ENCODE results near the gene JOSD2.

Gene JOSD2

DNA sequence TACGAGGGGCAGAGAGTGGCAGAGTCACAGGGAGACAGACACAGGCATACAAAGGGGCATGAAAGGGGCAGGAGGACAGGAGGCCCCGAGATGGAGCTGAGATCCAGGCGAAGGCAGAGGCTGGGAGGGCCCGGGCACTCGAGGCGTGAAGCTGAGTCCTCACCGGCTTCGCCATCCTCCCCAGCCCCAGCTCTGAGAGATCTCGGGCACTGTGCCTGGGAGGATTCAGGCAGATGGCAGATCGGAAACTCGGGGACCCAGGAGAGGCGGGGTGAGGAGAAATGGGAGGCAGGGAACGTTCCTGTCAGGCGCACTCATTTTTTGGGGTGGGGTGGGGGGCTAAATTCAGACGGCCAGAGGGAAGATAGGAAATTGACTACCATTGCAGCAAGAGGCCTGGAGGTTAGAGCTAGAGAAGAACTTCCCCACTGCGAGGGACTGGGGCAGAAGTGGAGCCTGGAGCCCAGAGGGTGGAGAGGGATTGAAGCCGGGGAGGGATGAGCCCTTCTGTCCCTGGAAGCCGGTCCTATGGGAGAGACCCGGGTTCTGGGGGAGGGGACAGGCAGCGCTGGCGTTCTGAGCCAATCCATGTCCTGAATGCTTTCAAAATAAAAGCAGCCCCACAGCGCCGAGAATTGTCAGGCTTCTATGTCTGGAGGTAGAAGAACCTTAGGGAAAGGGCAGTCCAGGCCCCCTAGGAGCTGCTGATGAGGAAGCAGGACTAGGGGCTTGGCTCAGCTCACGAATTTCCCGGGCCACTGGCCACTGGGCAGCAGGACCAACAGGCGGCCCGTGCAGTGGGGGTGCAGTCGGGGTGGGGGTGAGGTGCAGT lies 44.7 kb upstream of the JOSD2 start:
- no peaks in the 10 kb centered on the region for H4K20me1 ChIP-seq (ENCODE audit: insufficient read depth, low read length)
- no peak overlapping the region for H3K9ac ChIP-seq (ENCODE audit: low read length)
- no peak overlapping the region for H3K27ac ChIP-seq (ENCODE audit: low read length)
- H3K9me3 ChIP-seq (replicated peaks; ENCODE audit: insufficient read depth, low read length): no peaks in the 10 kb centered on the region
- H3K27me3 ChIP-seq (replicated peaks; ENCODE audit: insufficient read depth, low read length): peaks cover 91% of the 10 kb centered on the region
- H2AFZ ChIP-seq (ENCODE audit: low read length): no peak overlapping the region
- no peaks in the 10 kb centered on the region for H3F3A ChIP-seq (ENCODE audit: insufficient read depth, low read length)
- peak overlapping the region; percentile 98; the same call in 1 of the 2 replicates for H3K4me2 ChIP-seq (ENCODE audit: low read depth, low read length)
- no peaks in the 10 kb centered on the region for H3K9me2 ChIP-seq (replicated peaks; ENCODE audit: insufficient read depth, low read length)
- no peak overlapping the region; the same call in 1 of the 2 replicates for H3K4me3 ChIP-seq (ENCODE audit: low read length)
- no peaks in the 10 kb centered on the region for H3K79me2 ChIP-seq (ENCODE audit: low read length)
- DNase-seq: no peak
- no peaks in the 10 kb centered on the region for H3K36me3 ChIP-seq (replicated peaks; ENCODE audit: insufficient read depth, low read length)
- no peak for TF ChIP-seq EZH2 (optimal IDR thresholded peaks at IDR 0.05; ENCODE audit: low read depth, low read length)
- TF ChIP-seq, protein P1, sequence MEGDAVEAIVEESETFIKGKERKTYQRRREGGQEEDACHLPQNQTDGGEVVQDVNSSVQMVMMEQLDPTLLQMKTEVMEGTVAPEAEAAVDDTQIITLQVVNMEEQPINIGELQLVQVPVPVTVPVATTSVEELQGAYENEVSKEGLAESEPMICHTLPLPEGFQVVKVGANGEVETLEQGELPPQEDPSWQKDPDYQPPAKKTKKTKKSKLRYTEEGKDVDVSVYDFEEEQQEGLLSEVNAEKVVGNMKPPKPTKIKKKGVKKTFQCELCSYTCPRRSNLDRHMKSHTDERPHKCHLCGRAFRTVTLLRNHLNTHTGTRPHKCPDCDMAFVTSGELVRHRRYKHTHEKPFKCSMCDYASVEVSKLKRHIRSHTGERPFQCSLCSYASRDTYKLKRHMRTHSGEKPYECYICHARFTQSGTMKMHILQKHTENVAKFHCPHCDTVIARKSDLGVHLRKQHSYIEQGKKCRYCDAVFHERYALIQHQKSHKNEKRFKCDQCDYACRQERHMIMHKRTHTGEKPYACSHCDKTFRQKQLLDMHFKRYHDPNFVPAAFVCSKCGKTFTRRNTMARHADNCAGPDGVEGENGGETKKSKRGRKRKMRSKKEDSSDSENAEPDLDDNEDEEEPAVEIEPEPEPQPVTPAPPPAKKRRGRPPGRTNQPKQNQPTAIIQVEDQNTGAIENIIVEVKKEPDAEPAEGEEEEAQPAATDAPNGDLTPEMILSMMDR (IDR thresholded peaks at IDR 0.05; ENCODE audit: low read length): no peak
- H3K4me1 ChIP-seq (ENCODE audit: low read length): no peaks in the 10 kb centered on the region

DNA sequence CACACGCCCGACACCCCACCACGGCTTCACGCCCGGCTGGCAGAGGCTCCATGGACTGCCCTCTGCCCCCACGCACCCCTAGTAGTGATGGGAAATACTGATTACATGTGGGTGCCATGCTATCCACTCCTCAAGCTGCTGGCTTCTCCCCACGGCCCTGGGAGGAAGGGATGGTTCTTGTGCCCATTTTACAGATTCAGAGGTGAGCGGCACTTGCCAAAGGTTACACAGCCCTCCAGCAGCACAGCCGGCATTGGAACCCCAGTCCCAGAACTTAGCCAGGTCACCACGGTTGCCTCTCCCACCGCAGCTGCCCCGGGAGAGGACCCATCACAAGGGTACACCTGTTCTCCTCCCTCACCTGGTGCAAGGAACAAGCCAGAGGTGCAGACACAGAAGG lies 44.0 kb upstream of the JOSD2 start:
- DNase-seq: no peak
- Histone ChIP-seq H3K36me3 (replicated peaks; ENCODE audit: insufficient read depth, low read length) (no peaks in the 10 kb centered on the region), H4K20me1 (ENCODE audit: insufficient read depth, low read length) (no peaks in the 10 kb centered on the region), H3K4me2 (ENCODE audit: low read depth, low read length) (no peak overlapping the region), H3K79me2 (ENCODE audit: low read length) (no peaks in the 10 kb centered on the region), H3K27me3 (replicated peaks; ENCODE audit: insufficient read depth, low read length) (peaks cover 91% of the 10 kb centered on the region), H3K4me1 (ENCODE audit: low read length) (no peaks in the 10 kb centered on the region), H3K9me3 (replicated peaks; ENCODE audit: insufficient read depth, low read length) (no peaks in the 10 kb centered on the region), H3K27ac (ENCODE audit: low read length) (no peak overlapping the region), H3K9me2 (replicated peaks; ENCODE audit: insufficient read depth, low read length) (no peaks in the 10 kb centered on the region), H3F3A (ENCODE audit: insufficient read depth, low read length) (no peaks in the 10 kb centered on the region), H3K9ac (ENCODE audit: low read length) (no peak overlapping the region), H2AFZ (ENCODE audit: low read length) (no peak overlapping the region), H3K4me3 (ENCODE audit: low read length) (no peak overlapping the region)
- TF ChIP-seq, protein P1 (IDR thresholded peaks at IDR 0.05; ENCODE audit: low read length): no peak
- no peak for TF ChIP-seq EZH2phosphoT487 (IDR thresholded peaks at IDR 0.05; ENCODE audit: low read length)
- TF ChIP-seq EZH2 (optimal IDR thresholded peaks at IDR 0.05; ENCODE audit: low read depth, low read length): no peak

DNA sequence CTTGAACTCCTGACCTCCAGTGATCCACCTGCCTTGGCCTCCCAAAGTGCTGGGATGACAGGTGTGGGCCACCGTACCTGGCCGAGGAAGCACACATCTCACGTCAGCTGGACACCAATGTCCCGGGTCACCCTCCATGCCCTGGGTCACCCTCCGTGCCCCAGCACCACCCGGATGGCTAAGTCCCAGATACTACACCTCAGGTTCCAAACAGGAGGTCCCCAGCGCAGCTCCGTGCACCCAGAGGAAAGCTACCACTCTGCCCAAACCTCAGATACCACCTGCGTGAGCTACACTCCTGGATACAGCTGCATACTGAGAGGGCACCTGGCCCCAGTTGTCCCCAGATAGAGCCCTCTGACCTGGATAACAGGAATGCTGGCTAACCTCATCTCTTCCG lies 43.2 kb upstream of the JOSD2 start:
- DNase-seq: no peak
- no peaks in the 10 kb centered on the region for H3K4me1 ChIP-seq (ENCODE audit: low read length)
- H3F3A ChIP-seq (ENCODE audit: insufficient read depth, low read length): no peaks in the 10 kb centered on the region
- H3K9me3 ChIP-seq (replicated peaks; ENCODE audit: insufficient read depth, low read length): no peaks in the 10 kb centered on the region
- H3K79me2 ChIP-seq (ENCODE audit: low read length): no peaks in the 10 kb centered on the region
- H3K4me3 ChIP-seq (ENCODE audit: low read length): no peak overlapping the region
- H3K36me3 ChIP-seq (replicated peaks; ENCODE audit: insufficient read depth, low read length): no peaks in the 10 kb centered on the region
- no peak overlapping the region for H2AFZ ChIP-seq (ENCODE audit: low read length)
- H3K9me2 ChIP-seq (replicated peaks; ENCODE audit: insufficient read depth, low read length): no peaks in the 10 kb centered on the region
- no peak overlapping the region for H3K9ac ChIP-seq (ENCODE audit: low read length)
- no peak overlapping the region for H3K27ac ChIP-seq (ENCODE audit: low read length)
- no peak for TF ChIP-seq EZH2 (optimal IDR thresholded peaks at IDR 0.05; ENCODE audit: low read depth, low read length)
- no peak for TF ChIP-seq EZH2phosphoT487 (IDR thresholded peaks at IDR 0.05; ENCODE audit: low read length)
- TF ChIP-seq, protein P1 (IDR thresholded peaks at IDR 0.05; ENCODE audit: low read length): no peak
- peaks cover 91% of the 10 kb centered on the region for H3K27me3 ChIP-seq (replicated peaks; ENCODE audit: insufficient read depth, low read length)
- no peak overlapping the region for H3K4me2 ChIP-seq (ENCODE audit: low read depth, low read length)
- H4K20me1 ChIP-seq (ENCODE audit: insufficient read depth, low read length): no peaks in the 10 kb centered on the region
